CD4-positive, alpha-beta T cell treated with Interleukin-6 at 100 ng/mL for 8 hours (primary cell): ENCODE results near the gene NEMP2.
A peak's percentile ranks its signal among the peaks of the same experiment; 100 is the strongest.

Source experiments
- DNase-seq: peaks from one replicate; pipeline ENCODE4 v3.0.0-alpha.2; 2020; ENCODE audit warnings: mixed read lengths, low spot score

The NEMP2 gene, protein sequence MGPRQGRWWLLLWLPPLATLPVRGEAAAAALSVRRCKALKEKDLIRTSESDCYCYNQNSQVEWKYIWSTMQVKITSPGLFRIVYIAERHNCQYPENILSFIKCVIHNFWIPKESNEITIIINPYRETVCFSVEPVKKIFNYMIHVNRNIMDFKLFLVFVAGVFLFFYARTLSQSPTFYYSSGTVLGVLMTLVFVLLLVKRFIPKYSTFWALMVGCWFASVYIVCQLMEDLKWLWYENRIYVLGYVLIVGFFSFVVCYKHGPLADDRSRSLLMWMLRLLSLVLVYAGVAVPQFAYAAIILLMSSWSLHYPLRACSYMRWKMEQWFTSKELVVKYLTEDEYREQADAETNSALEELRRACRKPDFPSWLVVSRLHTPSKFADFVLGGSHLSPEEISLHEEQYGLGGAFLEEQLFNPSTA

DNA sequence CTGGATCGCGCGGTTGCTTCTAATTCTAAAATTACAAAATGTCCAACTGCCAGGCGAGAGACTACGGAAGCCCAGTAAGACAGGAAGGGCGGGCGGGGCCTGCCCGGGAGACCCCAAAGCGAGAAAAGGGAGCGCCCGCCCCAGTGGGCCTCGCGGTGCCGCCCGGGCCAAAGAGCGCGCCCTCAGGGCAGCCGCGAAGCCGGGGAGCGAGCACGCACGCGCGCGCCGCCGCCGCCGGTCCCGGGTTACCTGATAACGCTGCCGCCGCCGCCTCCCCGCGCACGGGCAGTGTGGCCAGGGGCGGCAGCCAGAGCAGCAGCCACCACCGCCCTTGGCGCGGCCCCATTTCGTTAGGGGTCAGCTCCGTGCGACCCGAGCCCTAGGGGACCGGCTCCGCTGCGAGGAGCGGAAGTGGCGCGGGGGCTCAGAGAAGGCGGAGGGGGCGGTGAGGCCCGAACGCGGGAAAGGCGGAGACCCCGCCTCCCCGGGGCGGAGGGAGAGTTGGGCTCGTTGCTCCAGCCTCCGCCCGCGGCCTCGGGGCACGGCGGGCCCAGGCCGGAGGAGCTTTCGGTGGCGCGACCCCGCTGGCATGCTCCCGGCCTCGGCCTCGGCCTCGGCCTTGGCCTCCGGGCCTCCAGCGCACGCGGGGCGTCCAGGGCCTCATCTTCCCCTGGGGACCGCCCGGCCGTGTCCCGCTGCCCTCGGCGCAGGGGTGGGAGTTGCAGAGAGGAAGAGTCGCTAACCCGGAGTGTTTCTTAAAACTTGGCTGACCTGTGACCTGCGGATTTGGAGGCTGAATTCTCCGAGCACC, at the start of gene NEMP2:
Gene NEMP2, minus strand, starts transcription at position 413 of the 811 bp plus-strand sequence. Its CDS starts 67 bp downstream, at position 346.
- DNase-seq: peak; percentile 77

DNA sequence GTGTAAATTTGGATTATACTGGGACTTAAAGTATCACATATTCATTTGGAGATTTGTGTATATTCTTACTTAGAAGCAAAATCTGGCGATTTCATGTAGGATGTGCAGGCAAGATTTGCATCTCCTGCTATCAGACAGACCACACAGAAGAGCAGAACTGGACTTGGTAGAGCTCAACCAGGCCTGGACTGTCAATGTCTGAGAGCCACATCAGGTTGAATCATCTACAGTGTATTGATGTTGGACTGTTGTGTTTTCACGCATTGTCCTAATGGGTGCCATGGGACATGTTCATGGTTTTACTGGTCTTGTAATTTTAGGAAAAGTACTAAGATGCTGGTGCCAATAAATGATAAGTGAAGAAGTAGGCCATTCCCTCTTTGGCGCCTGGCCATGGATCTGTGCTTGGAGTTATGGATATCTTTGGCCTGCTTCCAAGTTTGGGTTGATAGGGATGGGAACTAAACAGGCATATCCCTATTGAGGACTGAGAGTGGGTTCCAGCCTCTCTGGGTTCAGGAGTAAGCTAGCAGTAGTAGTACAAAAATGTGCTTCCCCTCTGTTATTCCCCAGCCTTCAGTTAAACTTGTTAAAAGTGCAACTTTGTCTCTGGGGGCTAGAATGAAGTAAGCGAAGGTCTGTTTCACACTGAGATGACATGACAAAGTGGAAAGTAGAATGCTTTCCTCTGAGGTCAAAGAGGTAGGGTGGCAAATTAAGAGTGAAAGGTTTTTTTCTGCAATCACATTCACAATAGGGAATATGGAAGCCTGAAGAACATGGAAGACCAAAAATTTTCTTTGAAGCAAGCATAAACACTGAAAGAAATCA, 49.2 kb upstream of the NEMP2 start:
- no peak for DNase-seq

DNA sequence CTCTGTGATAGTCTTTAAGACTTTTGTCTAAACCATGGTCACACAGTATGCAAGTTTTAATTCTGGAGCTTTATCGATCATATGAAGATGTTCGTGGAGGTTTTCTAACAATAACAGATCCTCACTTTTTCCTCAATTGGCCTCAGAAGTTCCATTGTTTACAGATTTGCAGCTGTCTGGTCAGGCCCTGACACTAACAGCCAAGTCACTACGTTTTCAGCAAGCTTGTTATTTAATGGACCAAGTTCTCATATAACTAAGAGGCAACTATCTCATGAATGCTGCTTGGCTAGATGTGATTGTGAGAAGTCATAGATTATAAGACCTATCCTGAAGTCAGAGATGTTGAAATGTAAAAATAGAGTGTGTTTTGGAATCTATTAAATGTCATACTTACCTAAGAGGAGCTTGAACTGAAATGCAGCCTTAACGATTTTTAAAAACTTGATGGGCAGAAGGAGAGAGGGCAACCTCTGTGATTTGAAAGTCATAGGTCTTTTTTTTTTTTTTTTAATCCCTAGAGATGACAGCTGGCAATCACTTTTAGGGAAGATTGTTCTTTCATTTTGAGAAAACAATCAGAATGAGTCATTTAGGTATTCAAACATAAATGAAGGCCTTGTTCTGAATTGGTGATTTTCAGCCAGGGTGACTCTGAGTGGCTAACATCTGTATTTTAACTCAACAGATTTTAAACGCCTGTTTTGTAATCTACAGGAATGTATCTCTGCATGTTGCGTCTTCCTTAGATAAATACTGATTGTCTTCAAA, 48.4 kb upstream of the NEMP2 start:
- DNase-seq: no peak

DNA sequence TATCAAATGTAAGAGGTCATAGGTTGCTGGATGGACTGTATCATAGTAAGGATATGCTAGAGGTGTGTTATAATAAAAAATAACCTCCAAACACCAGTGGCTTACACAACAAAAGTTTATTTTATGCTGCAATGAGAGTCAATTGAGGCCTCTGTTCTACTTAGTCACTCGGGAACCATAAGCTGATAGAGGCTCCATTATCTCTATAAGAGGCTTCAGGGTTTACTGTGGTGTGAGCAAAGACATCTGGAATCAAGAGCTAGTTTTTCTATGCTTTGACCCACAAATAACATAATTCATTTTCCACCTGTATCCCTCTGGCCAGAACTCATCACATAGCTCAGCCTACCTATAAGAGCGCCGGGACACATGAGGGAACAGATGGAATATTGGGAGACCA, 47.5 kb upstream of the NEMP2 start:
- DNase-seq: no peak

DNA sequence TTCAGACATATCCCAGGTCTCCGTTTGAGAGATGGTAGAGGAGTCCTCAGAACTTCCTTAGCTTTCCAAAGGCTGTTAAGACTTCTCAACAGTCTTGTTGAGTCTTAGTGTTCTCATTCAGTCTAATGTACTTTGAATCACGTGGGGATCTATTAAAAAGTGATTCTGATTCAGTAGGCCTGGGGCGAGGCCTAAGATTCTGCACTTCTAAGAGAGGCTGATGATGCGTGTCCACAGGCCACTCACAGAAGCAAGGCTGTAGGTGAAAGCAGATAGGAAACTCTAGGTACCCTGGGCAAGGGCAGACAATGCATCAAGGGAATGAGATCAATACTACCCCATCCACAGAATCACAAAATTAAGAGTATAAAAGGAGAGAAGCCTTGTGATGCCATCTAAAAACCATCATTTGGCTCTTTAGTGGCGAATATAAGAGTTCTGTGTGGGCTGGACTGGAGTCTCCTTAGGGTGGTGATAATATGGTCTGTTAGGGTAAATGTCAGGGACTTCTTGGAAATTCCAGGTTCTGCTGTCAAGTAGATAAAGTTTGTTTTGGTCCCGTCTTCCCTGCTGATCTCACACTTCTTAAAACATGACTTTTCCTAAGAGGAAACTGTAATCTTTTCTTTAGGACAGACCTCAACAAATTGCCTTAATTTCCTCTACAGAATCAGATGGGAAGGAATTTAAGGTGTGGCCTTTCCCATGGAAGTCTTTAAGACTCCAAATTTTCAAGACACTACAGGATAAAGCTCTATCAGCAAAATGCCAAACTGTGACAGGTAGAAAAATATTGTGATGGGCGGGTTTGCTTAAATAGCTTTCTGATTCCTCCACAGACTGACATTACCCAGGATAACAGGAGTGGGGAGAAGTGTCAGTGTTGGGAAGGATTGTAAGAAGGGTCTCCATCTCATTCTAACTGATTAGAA, 45.7 kb upstream of the NEMP2 start:
- no peak for DNase-seq

DNA sequence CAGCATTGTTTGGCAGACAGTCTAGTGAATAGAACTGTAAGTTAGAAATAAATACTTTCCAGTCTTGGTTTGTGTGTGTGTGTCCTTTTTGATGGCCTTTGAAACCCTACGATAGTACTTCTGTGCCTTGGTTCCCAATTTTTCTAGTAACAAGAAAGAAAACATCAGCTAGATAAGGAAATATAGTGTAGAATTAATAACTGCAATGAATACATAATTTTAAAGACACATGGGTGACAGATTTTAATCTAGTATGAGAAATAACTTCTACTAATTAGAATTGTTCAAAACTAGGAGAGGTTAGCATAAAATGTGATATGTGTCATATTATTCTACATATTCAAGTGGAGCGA, 44.5 kb upstream of the NEMP2 start:
- no peak for DNase-seq

DNA sequence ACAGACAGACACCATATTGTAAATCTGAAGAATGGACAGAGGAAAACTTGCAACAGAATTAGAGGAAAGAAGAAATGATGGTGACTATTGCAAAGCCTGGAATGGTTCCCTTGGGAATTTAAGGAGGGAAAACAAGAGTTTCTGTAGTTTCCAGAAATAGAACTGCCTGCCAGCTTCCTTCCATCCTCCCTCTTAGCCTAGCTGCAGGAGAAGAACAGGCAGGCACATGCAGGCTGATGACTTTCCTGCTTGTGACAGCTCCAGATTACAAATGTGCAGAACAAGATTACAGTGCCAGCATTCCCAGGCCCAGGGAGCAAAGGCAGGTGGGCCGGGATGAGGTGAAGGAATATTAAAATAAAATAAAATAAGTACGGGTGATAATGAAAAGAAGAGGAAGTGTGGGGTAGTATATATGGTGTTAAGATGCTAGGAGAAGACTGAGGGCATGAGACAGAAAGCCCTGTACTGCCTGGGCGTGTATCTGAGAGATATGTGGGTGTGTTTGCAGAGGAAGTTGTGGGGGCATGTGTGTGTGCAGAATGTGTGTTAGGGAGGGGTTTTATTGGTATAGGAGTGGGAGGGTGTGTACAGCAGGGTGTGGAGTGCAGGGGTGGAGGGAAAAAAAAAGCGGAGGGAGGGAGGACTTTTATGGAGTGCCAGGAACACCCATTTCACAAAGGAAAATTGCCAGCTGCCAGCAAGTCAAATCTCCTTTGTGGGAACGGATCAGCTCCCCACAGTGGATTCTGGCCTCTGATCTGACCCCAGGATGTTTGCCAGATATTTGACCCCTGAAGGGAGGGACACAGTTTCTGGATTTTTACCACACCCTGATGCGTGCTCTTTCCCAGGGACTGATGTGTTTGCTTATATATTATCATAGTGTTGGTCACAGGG, 43.9 kb upstream of the NEMP2 start:
- DNase-seq: peak; percentile 11

DNA sequence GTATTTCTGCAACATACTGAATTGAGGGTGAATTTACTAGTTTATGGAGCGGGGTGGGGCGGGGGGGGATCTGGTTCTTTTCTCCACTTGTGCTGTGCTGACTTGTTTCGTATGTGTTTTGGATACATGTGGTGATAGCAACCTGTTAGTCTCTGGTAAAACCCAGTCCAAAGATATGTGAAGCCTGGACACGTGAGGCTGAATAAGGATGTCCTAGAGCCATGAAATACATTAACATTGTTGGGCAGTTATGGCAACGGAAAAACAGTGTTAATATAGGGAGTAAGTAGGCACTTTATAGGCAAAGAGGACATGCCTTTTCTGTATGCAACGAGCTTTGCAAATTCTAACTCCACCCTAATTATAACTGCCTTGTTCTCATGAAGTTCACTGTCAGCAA, 42.1 kb upstream of the NEMP2 start:
- no peak for DNase-seq

DNA sequence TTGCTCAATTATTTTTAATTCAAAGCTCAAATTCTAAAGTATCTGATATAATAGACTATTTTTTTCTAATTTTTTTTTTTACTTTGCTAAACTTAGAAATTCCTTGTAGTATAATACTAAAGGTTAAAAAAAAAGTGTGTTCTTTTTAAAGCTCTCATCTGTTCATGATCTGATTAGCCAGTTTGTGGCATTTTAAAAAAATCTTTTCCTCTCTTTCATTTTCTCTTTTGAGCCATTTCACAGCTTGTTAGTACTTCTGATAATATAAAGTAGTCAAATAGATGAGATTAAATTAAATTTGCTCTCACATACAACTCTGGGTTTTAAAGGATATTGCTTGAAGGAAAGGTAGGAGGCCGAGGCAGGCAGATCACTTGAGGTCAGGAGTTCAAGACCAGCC, 40.7 kb upstream of the NEMP2 start:
- no peak for DNase-seq

DNA sequence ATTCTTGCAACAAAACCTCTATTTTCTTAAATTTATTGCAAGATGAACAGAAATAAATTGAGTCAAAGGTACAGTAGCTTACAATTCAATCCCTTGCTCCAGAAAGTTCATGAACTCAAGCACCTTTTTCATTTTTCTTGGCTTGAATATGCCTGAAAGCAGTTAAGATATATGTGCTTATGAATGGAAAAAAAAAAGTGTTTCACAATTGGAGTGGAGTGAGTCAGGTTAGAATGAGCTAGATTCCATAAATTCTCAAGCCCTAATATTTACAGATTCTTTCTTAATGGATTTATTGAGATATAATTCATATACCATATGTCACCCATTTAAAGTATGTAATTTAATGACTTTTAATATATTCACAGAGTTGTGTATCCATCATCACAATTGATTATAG, 39.6 kb upstream of the NEMP2 start:
- no peak for DNase-seq

DNA sequence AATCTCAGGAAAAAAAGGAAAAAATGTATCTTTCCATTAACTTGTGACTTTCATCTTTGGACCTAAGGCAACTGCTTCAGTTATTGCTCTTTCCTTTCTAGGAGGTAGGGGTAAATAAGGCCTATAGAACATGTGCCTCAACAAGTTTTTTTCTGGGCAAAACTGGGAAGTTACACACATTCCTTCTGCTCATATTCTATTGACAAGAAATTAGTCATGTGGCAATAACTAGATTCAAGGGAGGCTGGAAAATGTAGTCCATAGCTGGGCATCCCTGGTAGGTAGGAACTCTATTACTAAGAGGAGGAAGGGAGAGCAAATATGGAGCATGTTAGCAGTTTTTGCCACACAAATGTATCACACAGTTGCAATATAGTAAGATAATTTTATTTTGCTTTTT, 37.7 kb upstream of the NEMP2 start:
- no peak for DNase-seq

DNA sequence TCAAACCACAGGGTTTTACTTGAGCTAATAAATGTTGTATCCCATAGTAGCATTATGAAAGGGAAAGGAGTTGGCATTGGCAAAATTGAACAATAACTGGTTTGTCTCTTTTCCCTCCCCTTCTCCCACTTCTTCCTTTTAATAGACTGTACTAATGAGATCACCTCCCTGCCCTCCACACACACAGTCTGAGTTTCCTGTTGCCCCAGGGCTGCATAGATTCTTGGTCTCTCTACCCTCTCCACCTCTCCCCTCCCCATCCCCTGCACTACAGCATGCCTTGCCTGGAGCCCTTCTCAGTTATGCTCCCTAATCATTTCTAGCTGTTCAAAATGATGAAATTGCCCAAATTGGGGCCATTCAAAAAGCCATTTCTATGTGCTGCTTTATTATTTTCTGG, 37.2 kb upstream of the NEMP2 start:
- no peak for DNase-seq

DNA sequence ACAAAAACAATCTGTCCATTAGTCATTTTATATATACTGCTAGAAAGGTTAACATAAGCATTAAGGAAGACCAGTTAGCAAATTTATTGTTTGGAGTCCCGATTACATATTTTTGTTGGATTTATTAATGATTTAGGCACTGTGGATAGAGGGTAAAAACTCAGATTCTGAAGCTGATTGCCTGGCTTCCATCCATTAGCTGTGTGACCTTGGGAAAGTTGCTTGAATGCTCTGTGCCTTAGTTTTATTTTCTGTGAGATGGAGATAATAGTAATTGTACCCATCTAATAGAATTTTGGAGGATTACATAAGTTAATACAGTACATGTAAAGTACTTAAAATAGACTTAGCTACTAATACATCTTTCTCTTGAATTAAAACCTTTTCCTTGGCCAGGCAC, 36.3 kb upstream of the NEMP2 start:
- no peak for DNase-seq

DNA sequence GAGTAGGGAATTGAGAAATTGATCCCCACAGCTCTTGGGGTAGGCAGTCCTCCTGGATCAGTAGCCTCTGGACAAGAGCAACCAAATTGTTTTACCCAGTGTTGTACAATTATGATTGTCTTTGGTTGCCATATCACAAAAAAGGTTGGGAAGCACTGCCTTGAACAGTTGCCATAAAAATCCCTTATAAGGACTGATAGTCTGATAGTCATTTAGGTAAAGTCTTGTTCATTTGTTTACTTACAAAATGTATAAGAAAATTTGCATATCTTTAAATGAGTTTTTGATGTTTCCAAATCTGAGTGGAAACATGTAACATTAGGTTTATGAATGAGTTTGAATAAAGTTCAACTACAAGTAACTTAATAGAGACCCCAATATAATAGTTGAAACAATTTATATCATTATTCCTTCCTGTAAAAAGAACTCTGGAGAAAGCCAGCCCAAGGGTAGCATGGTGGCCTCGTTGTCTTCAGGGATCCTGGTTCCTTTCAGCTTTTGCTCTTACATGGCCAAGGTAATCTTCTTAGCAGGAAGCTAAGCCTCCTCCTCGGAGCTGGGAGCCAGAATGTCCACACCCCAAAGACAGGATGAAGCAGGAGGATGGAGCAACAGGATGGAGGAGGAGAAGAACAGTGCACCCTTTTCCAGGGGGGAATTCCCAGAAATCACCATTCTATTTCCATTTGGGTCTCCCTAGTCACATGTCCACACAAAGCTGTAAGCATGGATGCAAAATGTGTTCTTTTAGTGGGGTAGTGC, 35.7 kb upstream of the NEMP2 start:
- no peak for DNase-seq

DNA sequence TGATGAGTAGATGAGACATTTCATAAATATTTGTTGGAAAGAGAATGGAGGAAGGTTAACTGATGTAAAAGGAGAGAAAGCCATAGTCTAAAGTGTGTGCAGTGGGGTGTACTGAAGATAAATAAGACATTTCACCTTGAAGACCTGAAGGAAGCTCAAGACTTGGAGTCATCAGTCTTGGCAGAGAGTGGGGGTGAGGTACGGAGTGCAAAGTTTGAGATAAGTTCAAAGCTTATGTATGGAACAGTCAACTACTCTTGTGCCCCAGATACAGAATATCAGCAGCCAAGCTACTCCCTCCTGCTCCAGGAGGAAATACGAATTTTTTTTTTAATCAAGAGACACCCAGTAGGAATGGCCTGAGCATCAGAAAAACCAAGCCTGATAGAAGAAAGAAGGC, 30.3 kb upstream of the NEMP2 start:
- DNase-seq: no peak

DNA sequence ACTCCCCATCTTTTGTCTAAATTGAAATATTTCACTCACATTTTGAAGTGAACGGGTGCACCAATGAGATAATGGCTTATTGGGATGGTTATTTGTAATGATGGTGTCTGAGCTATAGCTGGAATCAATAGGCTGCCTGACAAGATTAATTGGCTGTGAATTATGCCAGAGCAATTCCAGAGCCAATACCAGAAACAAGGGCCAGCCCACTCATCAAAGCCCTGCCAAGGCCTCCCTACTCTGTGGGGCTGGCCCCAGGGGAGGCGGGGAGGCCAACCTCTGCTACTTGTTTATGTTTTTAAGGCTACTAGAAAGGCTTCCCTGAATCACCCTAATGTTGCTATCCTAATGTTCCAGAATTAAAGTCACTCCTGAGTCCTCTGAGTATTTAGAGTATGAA, 29.1 kb upstream of the NEMP2 start:
- no peak for DNase-seq

DNA sequence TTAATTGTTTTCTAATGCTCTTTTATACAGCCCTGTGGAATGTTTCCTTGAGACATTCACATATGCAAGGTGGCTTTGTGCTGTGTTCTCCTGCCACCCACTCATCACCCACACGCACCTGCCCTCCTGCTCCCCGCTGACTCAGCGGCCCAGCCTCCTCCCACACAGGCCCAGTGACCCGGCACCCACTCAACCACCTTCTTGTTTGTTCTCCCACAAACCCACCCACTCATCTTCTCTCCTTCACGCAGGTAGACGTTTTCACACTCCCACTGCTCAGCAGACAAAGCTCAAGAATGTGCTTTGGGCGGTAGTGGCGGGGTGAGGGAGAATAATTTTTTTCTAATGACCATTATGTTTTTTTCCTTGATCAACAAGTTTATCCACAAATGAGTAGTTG, 28.6 kb upstream of the NEMP2 start:
- no peak for DNase-seq

DNA sequence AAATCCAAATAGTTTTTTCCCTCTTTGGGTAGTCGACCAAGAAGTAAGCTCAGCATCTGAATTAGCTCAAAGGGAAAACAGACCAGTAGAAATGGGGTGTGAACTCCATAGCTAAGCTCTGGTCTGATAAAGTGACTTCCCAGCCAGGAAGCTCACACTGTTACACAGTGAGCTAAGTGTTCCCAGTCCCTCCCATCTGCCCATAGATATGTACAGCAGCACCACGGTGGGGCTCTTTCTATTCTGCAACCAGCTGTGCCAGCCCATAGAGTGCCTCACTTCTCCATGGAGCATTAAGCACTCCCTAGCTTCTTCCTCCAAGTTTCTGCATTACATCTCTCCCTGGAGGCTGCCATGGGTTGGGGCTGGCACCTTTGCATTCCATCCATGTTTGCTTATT, 27.6 kb upstream of the NEMP2 start:
- DNase-seq: no peak

DNA sequence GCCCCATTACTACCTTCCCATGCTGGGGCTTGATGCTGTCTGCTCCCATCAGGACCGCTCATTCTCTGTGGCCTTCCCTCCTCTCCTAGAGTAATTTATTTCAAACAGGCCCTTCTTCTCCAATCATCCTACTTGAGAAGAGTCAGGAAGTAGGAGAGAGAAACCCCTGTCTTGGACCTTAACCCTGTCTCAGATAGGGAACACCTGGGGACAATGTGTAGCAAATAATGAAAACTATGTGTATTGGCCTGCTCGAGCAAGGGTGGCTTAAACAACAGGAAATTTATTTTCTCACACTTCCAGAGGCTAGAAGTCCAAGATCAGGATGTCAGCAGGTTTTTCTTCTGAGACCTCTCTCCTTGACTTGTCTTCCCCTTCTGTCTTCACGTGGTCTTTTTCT, 26.6 kb upstream of the NEMP2 start:
- DNase-seq: no peak
